ENCODE data around the gene PCSK5. TPM values are rescaled to one million over a fixed set of nuclear protein-coding genes. Genes with fewer than 3 reads are reported as not detected.

The PCSK5 gene
- polyA plus RNA-seq, 3 donors = 4.8 to 13.0 (median 7.1) TPM

- Histone ChIP-seq H3K9ac (ENCODE audit: insufficient read depth, low read length, poor library complexity, severe bottlenecking) (no peak overlapping the region), H2AFZ (ENCODE audit: insufficient read depth, low read depth, low read length, poor library complexity, severe bottlenecking) (no peak overlapping the region), H4K20me1 (ENCODE audit: insufficient read depth, low read length) (no peaks in the 10 kb centered on the region), H3K36me3 (replicated peaks in 1 of 2; ENCODE audit: control insufficient read depth in 1 of 2, insufficient read depth in 2 of 2, low read length in 2 of 2) (peaks cover 0 to 15% of the 10 kb centered on the region in 2 donors), H3K9me3 (replicated peaks in 1 of 2; ENCODE audit: control insufficient read depth in 1 of 2, insufficient read depth in 1 of 2, low read length in 2 of 2) (no peaks in the 10 kb centered on the region), H3K27me3 (ENCODE audit: control insufficient read depth in 2 of 2, insufficient read depth in 2 of 2, low read length in 2 of 2) (no peaks in the 10 kb centered on the region), H3K4me3 (replicated peaks in 1 of 3; ENCODE audit: low read depth in 2 of 3, low read length in 3 of 3) (no peak overlapping the region), H3K4me1 (ENCODE audit: control insufficient read depth in 1 of 2, insufficient read depth in 2 of 2, low read length in 2 of 2) (no peaks in the 10 kb centered on the region), H3K27ac (ENCODE audit: low read depth in 1 of 2, low read length in 2 of 2) (no peak overlapping the region), H3K4me2 (replicated peaks; ENCODE audit: extremely low read depth, low read length, poor library complexity, severe bottlenecking) (no peak overlapping the region), H3K79me2 (ENCODE audit: insufficient read depth, low read length) (no peaks in the 10 kb centered on the region)
- Mint-ChIP-seq H3K27ac (no peak overlapping the region), H3K36me3 (peaks cover 24 to 32% of the 10 kb centered on the region in 2 donors), H3K9me3 (peaks cover 0 to 3% (median 0%) of the 10 kb centered on the region in 7 donors), H3K4me1 (peaks cover 13% of the 10 kb centered on the region), H3K27me3 (ENCODE audit: low read depth in 3 of 3) (no peaks in the 10 kb centered on the region), H3K4me3 (no peak overlapping the region)
- 97% methylated on average over 6 of the region's 8 CpGs for WGBS (ENCODE audit: insufficient coverage)
- no peak for TF ChIP-seq CTCF (IDR thresholded peaks at IDR 0.05)
- intact Hi-C loops (cut with micrococcal nuclease) = no loop called here
- no peak for DNase-seq
These were observed 102.2 kb downstream of the PCSK5 start for GRCh38 chr9:75992482-75993206.

DNA sequence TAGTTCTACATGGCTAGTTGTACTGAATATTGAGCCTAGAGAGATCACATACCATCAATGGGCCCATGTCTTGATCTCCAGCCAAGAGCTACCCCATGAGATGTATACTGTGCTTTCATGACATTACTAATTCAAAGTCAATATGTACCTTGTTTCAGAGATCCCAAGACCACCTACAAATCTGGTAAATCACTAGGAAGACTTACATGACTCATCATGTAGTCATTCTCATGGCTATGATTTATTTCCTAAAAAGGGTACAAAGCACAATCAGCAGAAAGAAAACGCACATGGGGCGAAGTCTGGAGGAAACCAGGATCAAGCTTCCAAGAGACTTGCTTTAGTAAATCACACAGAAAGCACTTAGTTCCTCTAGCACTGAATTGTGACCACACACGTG, 103.0 kb downstream of the PCSK5 start:
- Histone ChIP-seq H3K27ac (ENCODE audit: low read depth in 1 of 2, low read length in 2 of 2) (no peak overlapping the region), H3K4me3 (replicated peaks in 1 of 3; ENCODE audit: low read depth in 2 of 3, low read length in 3 of 3) (no peak overlapping the region), H3K79me2 (ENCODE audit: insufficient read depth, low read length) (no peaks in the 10 kb centered on the region), H3K27me3 (ENCODE audit: control insufficient read depth in 2 of 2, insufficient read depth in 2 of 2, low read length in 2 of 2) (no peaks in the 10 kb centered on the region), H2AFZ (ENCODE audit: insufficient read depth, low read depth, low read length, poor library complexity, severe bottlenecking) (no peak overlapping the region), H3K9me3 (replicated peaks in 1 of 2; ENCODE audit: control insufficient read depth in 1 of 2, insufficient read depth in 1 of 2, low read length in 2 of 2) (no peaks in the 10 kb centered on the region), H3K4me2 (replicated peaks; ENCODE audit: extremely low read depth, low read length, poor library complexity, severe bottlenecking) (no peak overlapping the region), H4K20me1 (ENCODE audit: insufficient read depth, low read length) (no peaks in the 10 kb centered on the region), H3K9ac (ENCODE audit: insufficient read depth, low read length, poor library complexity, severe bottlenecking) (no peak overlapping the region), H3K36me3 (replicated peaks in 1 of 2; ENCODE audit: control insufficient read depth in 1 of 2, insufficient read depth in 2 of 2, low read length in 2 of 2) (peaks cover 0 to 7% of the 10 kb centered on the region in 2 donors), H3K4me1 (ENCODE audit: control insufficient read depth in 1 of 2, insufficient read depth in 2 of 2, low read length in 2 of 2) (no peaks in the 10 kb centered on the region)
- Mint-ChIP-seq H3K9me3 (peaks cover 0 to 3% (median 0%) of the 10 kb centered on the region in 7 donors), H3K27me3 (ENCODE audit: low read depth in 3 of 3) (no peaks in the 10 kb centered on the region), H3K4me1 (peaks cover 13% of the 10 kb centered on the region), H3K4me3 (no peak overlapping the region), H3K36me3 (peaks cover 20 to 29% of the 10 kb centered on the region in 2 donors), H3K27ac (no peak overlapping the region)
- intact Hi-C loops (cut with micrococcal nuclease) = no loop called here
- no peak for DNase-seq
- TF ChIP-seq CTCF (IDR thresholded peaks at IDR 0.05) = no peak
- 96% methylated on average over 2 of the region's 3 CpGs for WGBS (ENCODE audit: insufficient coverage)
